ENCODE results near the gene SSH3. TPM values are rescaled to one million over a fixed set of nuclear protein-coding genes. Genes with fewer than 3 reads are reported as not detected.

SSH3 gene
- total RNA-seq, 1 experiment from 2014 or later = 73.0 TPM

- intact Hi-C loops (cut with micrococcal nuclease; ENCODE audit: unreplicated experiment) = no loop called here
- CTCF ChIA-PET = no interaction called here
- Mint-ChIP-seq H3K9me3 (ENCODE audit: low read depth, unreplicated experiment) (no peaks in the 10 kb centered on the region), H3K27ac (ENCODE audit: unreplicated experiment) (no peak overlapping the region), H3K4me3 (ENCODE audit: low read depth, unreplicated experiment) (no peak overlapping the region), H3K36me3 (ENCODE audit: insufficient read depth, unreplicated experiment) (peaks cover 67% of the 10 kb centered on the region), H3K27me3 (ENCODE audit: unreplicated experiment) (no peaks in the 10 kb centered on the region), H3K4me1 (ENCODE audit: low read depth, unreplicated experiment) (no peaks in the 10 kb centered on the region)
- TF ChIP-seq CTCF (IDR thresholded peaks at IDR 0.05; ENCODE audit: unreplicated experiment) = no peak
- no TSS peak for BruUV-seq (replicated peaks)
- DNase-seq = no peak
Observed at GRCh38 chr11:67281552-67282150, 21.7 kb upstream of the SSH3 start.

DNA sequence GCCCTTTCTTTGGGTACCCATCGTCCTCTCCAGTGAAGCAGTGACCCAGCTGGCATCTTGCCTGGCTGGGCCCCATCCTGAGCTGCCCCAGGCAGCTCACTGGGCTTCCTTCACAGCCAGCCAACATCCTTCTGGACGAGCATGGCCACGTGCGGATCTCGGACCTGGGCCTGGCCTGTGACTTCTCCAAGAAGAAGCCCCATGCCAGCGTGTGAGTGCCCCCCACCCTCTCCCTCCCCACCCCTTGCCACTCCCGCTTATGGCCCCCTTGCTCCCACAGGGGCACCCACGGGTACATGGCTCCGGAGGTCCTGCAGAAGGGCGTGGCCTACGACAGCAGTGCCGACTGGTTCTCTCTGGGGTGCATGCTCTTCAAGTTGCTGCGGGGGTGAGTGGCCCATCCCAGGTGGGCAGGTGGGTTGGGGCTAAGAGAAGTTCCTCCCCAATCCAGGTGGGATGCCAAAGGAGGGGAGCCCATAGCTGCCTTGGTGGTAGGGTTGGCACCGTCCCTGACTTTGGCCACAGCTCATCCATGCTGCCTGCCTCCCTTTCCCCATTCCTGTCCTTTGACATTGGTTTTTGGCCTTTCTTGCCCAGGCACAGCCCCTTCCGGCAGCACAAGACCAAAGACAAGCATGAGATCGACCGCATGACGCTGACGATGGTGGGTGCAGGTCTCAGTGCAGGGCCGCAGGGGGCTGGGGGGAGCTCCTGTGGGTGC lies 21.0 kb upstream of the SSH3 start:
- intact Hi-C loops (cut with micrococcal nuclease; ENCODE audit: unreplicated experiment) = no loop called here
- CTCF ChIA-PET = interaction anchor here (1.7 kb wide), 1 partner anchor 35 kb away, joined by 5 read pairs; no protein-coding TSS in a partner anchor
- BruUV-seq (replicated peaks) = no TSS peak
- H3K4me3 Mint-ChIP-seq (ENCODE audit: low read depth, unreplicated experiment) = no peak overlapping the region
- H3K9me3 Mint-ChIP-seq (ENCODE audit: low read depth, unreplicated experiment) = no peaks in the 10 kb centered on the region
- no peaks in the 10 kb centered on the region for H3K27me3 Mint-ChIP-seq (ENCODE audit: unreplicated experiment)
- no peak overlapping the region for H3K27ac Mint-ChIP-seq (ENCODE audit: unreplicated experiment)
- no peak for DNase-seq
- H3K36me3 Mint-ChIP-seq (ENCODE audit: insufficient read depth, unreplicated experiment) = peaks cover 65% of the 10 kb centered on the region
- no peak for TF ChIP-seq CTCF (IDR thresholded peaks at IDR 0.05; ENCODE audit: unreplicated experiment)
- peaks cover 6% of the 10 kb centered on the region for H3K4me1 Mint-ChIP-seq (ENCODE audit: low read depth, unreplicated experiment)

DNA sequence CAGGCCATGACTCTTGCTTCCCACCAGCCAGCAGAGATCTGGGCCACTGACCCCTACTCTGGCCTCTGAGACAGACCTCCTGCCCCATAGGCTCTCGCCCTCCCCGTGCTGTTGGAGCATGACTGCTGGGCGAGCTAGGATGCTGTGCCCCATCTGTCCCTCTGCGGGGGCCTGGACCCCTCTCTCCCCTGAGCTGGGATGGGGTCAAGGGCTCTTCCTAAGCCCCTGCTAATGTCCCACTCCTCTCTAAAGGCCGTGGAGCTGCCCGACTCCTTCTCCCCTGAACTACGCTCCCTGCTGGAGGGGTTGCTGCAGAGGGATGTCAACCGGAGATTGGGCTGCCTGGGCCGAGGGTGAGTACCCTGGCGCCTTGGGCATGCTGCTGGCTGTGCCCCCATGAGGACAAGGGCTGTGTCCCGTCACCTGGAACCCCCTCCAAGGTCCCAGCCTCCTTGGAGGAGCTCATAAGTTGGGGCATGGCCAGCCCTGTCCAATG lies 20.4 kb upstream of the SSH3 start:
- Mint-ChIP-seq H3K27me3 (ENCODE audit: unreplicated experiment) (no peaks in the 10 kb centered on the region), H3K4me1 (ENCODE audit: low read depth, unreplicated experiment) (peaks cover 12% of the 10 kb centered on the region), H3K27ac (ENCODE audit: unreplicated experiment) (no peak overlapping the region), H3K9me3 (ENCODE audit: low read depth, unreplicated experiment) (no peaks in the 10 kb centered on the region), H3K4me3 (ENCODE audit: low read depth, unreplicated experiment) (no peak overlapping the region), H3K36me3 (ENCODE audit: insufficient read depth, unreplicated experiment) (peaks cover 70% of the 10 kb centered on the region)
- no TSS peak for BruUV-seq (replicated peaks)
- intact Hi-C loops (cut with micrococcal nuclease; ENCODE audit: unreplicated experiment) = no loop called here
- no peak for DNase-seq
- TF ChIP-seq CTCF (IDR thresholded peaks at IDR 0.05; ENCODE audit: unreplicated experiment) = no peak
- CTCF ChIA-PET = interaction anchor here (1.7 kb wide), 1 partner anchor 35 kb away, joined by 5 read pairs; no protein-coding TSS in a partner anchor

DNA sequence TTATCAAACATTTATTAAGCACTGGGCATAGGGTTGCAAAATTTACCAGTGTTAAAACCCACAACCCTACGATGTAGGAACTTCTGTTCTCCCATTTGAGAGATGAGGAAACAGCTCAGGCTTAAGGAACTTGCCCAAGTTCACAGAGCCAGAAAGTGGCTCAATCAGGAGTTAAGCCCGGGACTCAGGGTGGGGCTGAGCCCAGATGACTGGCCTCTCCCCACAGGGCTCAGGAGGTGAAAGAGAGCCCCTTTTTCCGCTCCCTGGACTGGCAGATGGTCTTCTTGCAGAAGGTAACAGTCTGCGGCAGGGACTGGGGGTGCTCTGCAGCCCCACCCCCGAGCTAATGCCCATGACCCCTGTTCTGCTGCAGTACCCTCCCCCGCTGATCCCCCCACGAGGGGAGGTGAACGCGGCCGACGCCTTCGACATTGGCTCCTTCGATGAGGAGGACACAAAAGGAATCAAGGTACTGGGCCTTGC lies 19.8 kb upstream of the SSH3 start:
- CTCF ChIA-PET = interaction anchor here (1.7 kb wide), 1 partner anchor 34 kb away, joined by 5 read pairs; no protein-coding TSS in a partner anchor
- no peak for TF ChIP-seq CTCF (IDR thresholded peaks at IDR 0.05; ENCODE audit: unreplicated experiment)

More for the DNA sequence above, 19.8 kb upstream of the SSH3 start:
- intact Hi-C loops (cut with micrococcal nuclease; ENCODE audit: unreplicated experiment) = no loop called here
- no peak for DNase-seq
- no peaks in the 10 kb centered on the region for H3K27me3 Mint-ChIP-seq (ENCODE audit: unreplicated experiment)
- no peaks in the 10 kb centered on the region for H3K9me3 Mint-ChIP-seq (ENCODE audit: low read depth, unreplicated experiment)
- no peak overlapping the region for H3K27ac Mint-ChIP-seq (ENCODE audit: unreplicated experiment)
- H3K4me3 Mint-ChIP-seq (ENCODE audit: low read depth, unreplicated experiment) = no peak overlapping the region
- BruUV-seq (replicated peaks) = no TSS peak
- peaks cover 15% of the 10 kb centered on the region for H3K4me1 Mint-ChIP-seq (ENCODE audit: low read depth, unreplicated experiment)
- H3K36me3 Mint-ChIP-seq (ENCODE audit: insufficient read depth, unreplicated experiment) = peaks cover 75% of the 10 kb centered on the region
